Measurements from ENCODE around the gene SLC9A1. TPM values are rescaled to one million over a fixed set of nuclear protein-coding genes. Genes with fewer than 3 reads are reported as not detected.

The SLC9A1 gene
- 18.6 and 24.7 TPM in 2 replicates for total RNA-seq

GRCh38 chr1:27154991-27155781 is at the start of gene SLC9A1:
Gene SLC9A1, minus strand, starts transcription at chr1:27155125. Its CDS starts 791 bp downstream, at chr1:27154334.

Other genes with a start within 250 kb of the SLC9A1 start
- gene NR0B2, start 241.2 kb downstream of the SLC9A1 start, total RNA-seq: not detected in 2 replicates
- 51.8 and 75.1 TPM in 2 replicates for gene NUDC, start 233.4 kb downstream of the SLC9A1 start, total RNA-seq
- 1.7 TPM in 1 of 2 replicates, not detected in the other for gene KDF1, start 194.7 kb downstream of the SLC9A1 start, total RNA-seq
- 66.3 and 81.3 TPM in 2 replicates for gene TRNP1, start 161.4 kb downstream of the SLC9A1 start, total RNA-seq
- gene TENT5B, start 142.3 kb downstream of the SLC9A1 start, total RNA-seq: 0.56 and 6.1 TPM in 2 replicates
- gene WDTC1, start 79.5 kb upstream of the SLC9A1 start, total RNA-seq: 22.1 and 24.4 TPM in 2 replicates
- 28.5 and 32.5 TPM in 2 replicates for gene TMEM222, start 167.0 kb upstream of the SLC9A1 start, total RNA-seq
- 0.32 and 2.2 TPM in 2 replicates for gene SYTL1, start 186.9 kb upstream of the SLC9A1 start, total RNA-seq
- gene MAP3K6, start 211.8 kb upstream of the SLC9A1 start, total RNA-seq: 11.8 and 16.0 TPM in 2 replicates
- gene FCN3, start 219.7 kb upstream of the SLC9A1 start, total RNA-seq: not detected in 2 replicates
- not detected in 2 replicates for gene CD164L2, start 228.2 kb upstream of the SLC9A1 start, total RNA-seq
- gene GPR3, start 237.5 kb upstream of the SLC9A1 start, total RNA-seq: 2.2 and 2.8 TPM in 2 replicates